Endothelial cell (in vitro differentiated cells): Measurements from ENCODE around the gene FHL1. TPM values are rescaled to one million over a fixed set of nuclear protein-coding genes. Genes with fewer than 3 reads are reported as not detected.

ENCODE experiments used
- DNase-seq: peaks from one replicate; pipeline ENCODE4 v3.0.0; 2021; ENCODE audit warnings: low spot score
- H3K27ac Mint-ChIP-seq: one replicate; pipeline ENCODE4 v1.8.0; 2021; ENCODE audit warnings: mixed read lengths, inconsistent platforms; ENCODE audit not compliant: unreplicated experiment
- H3K27me3 Mint-ChIP-seq: one replicate; pipeline ENCODE4 v1.8.0; 2021; ENCODE audit warnings: mild to moderate bottlenecking, moderate library complexity, mixed read lengths, inconsistent platforms; ENCODE audit not compliant: unreplicated experiment
- H3K36me3 Mint-ChIP-seq: one replicate; pipeline ENCODE4 v1.8.0; 2021; ENCODE audit warnings: mild to moderate bottlenecking, low read depth, mixed read lengths, inconsistent platforms; ENCODE audit not compliant: unreplicated experiment
- H3K4me1 Mint-ChIP-seq: one replicate; pipeline ENCODE4 v1.8.0; 2021; ENCODE audit warnings: mild to moderate bottlenecking, mixed read lengths, inconsistent platforms; ENCODE audit not compliant: unreplicated experiment
- H3K4me3 Mint-ChIP-seq: one replicate; pipeline ENCODE4 v1.8.0; 2021; ENCODE audit warnings: mild to moderate bottlenecking, mixed read lengths, inconsistent platforms; ENCODE audit not compliant: unreplicated experiment
- H3K9me3 Mint-ChIP-seq: one replicate; pipeline ENCODE4 v1.8.0; 2021; ENCODE audit warnings: mixed read lengths, inconsistent platforms; ENCODE audit not compliant: unreplicated experiment
- total RNA-seq: library from RNA; stranded (reverse); fragmentation: NEBNext Ultra II Directional; extraction: Animal tissue kit (Norgen Biotek cat#: 25700); gene quantifications from one replicate; pipeline ENCODE4 v1.2.1, GENCODE V29; 2021; ENCODE audit not compliant: unreplicated experiment
- TF ChIP-seq, protein P1 (sequence below): fragments of 200-600 bp; sonication (generic); IDR thresholded peaks from one replicate; pipeline ENCODE4 v1.5.0; 2021; ENCODE audit warnings: antibody characterized with exemption; ENCODE audit not compliant: unreplicated experiment

FHL1 gene
- total RNA-seq, 1 donor from 2014 or later, result 5.6 TPM

DNA sequence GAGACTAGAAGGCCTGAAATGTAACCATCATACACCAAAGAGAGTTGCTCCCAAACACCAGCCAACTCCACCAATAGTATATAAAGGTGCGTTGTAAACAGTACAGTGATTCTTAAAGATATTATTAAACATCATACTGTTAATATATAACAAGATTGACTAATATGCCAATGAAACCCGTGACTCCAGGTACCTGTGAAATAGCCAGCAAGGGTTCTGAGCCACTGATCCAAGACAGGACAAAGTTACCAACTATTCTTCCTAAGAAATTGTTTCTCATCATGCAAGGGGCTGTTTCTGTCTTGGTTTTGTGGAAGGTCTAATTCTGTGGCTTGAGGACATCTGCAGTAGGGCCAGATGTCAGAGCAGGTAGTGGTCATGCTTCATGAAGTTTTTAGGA is 47.2 kb downstream of the FHL1 start:
- peaks cover 16% of the 10 kb centered on the region for H3K4me1 Mint-ChIP-seq

DNA sequence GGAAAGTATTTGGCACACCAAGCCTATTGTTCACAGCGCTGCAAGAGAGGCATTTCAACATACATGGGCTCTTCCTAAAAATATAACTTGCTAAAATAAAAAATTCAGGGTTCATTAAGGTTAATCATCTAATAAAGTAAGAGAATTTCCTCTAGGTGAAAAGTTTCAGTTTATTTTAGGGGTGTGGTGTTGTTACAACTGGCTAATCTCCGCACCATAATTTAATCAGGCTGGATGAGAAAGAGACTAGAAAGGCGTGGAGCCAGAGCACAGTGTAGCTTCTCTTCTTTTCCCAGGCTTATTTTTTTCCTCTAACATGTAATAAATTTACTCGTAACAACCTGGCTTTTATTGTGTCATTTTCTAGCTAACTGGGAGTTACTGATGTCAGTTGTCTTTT is 47.9 kb downstream of the FHL1 start:
- no peak for DNase-seq
- no peak overlapping the region for H3K4me3 Mint-ChIP-seq
- TF ChIP-seq, protein P1, sequence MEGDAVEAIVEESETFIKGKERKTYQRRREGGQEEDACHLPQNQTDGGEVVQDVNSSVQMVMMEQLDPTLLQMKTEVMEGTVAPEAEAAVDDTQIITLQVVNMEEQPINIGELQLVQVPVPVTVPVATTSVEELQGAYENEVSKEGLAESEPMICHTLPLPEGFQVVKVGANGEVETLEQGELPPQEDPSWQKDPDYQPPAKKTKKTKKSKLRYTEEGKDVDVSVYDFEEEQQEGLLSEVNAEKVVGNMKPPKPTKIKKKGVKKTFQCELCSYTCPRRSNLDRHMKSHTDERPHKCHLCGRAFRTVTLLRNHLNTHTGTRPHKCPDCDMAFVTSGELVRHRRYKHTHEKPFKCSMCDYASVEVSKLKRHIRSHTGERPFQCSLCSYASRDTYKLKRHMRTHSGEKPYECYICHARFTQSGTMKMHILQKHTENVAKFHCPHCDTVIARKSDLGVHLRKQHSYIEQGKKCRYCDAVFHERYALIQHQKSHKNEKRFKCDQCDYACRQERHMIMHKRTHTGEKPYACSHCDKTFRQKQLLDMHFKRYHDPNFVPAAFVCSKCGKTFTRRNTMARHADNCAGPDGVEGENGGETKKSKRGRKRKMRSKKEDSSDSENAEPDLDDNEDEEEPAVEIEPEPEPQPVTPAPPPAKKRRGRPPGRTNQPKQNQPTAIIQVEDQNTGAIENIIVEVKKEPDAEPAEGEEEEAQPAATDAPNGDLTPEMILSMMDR, result no peak
- H3K9me3 Mint-ChIP-seq, result no peaks in the 10 kb centered on the region
- peaks cover 16% of the 10 kb centered on the region for H3K4me1 Mint-ChIP-seq
- peaks cover 2% of the 10 kb centered on the region for H3K27me3 Mint-ChIP-seq
- H3K27ac Mint-ChIP-seq, result no peak overlapping the region
- H3K36me3 Mint-ChIP-seq, result no peaks in the 10 kb centered on the region

More for the DNA sequence above, 47.2 kb downstream of the FHL1 start:
- Mint-ChIP-seq H3K36me3 (no peaks in the 10 kb centered on the region), H3K27me3 (peaks cover 3% of the 10 kb centered on the region), H3K4me3 (no peak overlapping the region), H3K27ac (no peak overlapping the region), H3K9me3 (no peaks in the 10 kb centered on the region)
- DNase-seq, result no peak
- TF ChIP-seq, protein P1, result no peak

DNA sequence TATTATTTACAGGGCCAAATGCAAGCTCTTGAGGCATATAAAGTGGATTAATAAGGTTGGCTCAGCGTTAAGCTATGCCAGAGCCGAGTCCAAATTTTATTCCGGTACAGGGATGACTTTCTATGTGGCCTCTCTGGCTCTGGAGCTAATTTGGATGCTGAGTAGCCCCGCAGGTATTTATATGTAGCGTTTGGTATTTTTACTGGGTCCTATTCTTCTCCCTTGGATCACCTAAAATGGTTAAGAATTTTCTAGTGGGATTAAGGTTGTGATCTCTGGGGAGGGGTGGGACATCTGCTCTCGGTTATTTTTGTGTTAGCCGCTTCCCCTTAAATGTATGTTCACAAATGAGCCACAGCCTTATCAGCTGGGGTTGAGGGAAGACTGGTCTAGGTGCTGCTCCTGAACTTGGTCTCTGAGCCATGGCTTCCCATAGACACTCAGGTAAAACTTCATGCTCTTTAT is 49.4 kb downstream of the FHL1 start:
- TF ChIP-seq, protein P1, result no peak
- DNase-seq, result no peak
- H3K27ac Mint-ChIP-seq, result no peak overlapping the region
- H3K4me3 Mint-ChIP-seq, result no peak overlapping the region
- H3K27me3 Mint-ChIP-seq, result peaks cover 2% of the 10 kb centered on the region
- H3K9me3 Mint-ChIP-seq, result no peaks in the 10 kb centered on the region
- H3K4me1 Mint-ChIP-seq, result peaks cover 10% of the 10 kb centered on the region
- H3K36me3 Mint-ChIP-seq, result no peaks in the 10 kb centered on the region

DNA sequence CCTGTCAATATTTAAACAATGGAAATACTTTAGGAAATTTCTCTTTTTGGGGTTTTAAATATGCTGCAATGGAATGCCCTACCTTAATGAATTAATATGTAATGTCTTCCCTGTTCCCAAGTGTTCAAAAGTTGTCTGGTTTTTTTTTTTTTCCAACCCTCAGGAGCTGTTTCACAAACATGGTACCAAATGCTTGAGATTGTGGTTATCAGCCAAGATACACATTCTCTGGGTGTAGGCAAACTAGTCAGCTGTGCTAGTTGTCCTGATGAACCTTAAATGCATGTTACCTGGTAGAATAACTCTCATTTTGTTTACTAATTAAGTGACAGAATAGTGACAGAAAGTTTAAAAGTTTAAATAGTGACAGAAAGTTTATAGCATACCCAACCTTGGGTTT is 50.7 kb downstream of the FHL1 start:
- TF ChIP-seq, protein P1, result no peak
- H3K4me1 Mint-ChIP-seq, result peaks cover 10% of the 10 kb centered on the region
- no peak overlapping the region for H3K4me3 Mint-ChIP-seq
- H3K27ac Mint-ChIP-seq, result no peak overlapping the region
- H3K9me3 Mint-ChIP-seq, result no peaks in the 10 kb centered on the region
- H3K27me3 Mint-ChIP-seq, result peaks cover 2% of the 10 kb centered on the region
- DNase-seq, result no peak
- no peaks in the 10 kb centered on the region for H3K36me3 Mint-ChIP-seq

DNA sequence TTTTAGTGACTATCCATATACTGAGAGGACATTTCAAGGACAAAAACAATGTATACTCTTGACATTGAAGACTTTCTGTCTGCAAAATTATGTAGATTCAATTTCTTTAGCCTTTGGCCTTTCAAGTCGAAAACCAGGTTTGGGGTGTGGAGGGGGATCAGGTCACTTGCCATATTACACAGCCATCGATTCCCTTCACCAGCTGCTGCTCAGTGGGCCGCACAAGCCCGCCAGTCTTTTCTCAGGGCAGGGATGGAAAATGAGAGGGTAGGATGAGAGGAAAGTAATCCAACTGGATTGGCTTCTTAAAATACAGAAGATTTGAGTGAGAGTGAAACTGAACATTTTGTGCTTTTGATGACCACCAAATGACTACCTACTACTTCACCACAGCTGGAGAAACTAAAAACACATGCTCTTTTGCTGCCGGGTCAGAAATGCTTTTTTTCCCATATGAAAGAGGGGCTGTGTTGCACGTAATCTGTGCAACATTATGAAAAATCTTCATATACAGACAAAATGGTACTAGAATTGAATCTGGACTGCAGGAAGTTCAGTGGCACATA is 51.4 kb downstream of the FHL1 start:
- Mint-ChIP-seq H3K27me3 (no peaks in the 10 kb centered on the region), H3K4me3 (no peak overlapping the region), H3K4me1 (peaks cover 5% of the 10 kb centered on the region), H3K36me3 (no peaks in the 10 kb centered on the region), H3K27ac (no peak overlapping the region), H3K9me3 (no peaks in the 10 kb centered on the region)
- TF ChIP-seq, protein P1, result no peak
- no peak for DNase-seq
